HG03039 (cell line): ENCODE measurements around the gene MAP2.

Experiments used
- ATAC-seq: cut with Tn5 transposase; IDR thresholded peaks from one replicate; pipeline ENCODE4 v1.9.1; 2021; ENCODE audit warnings: mild to moderate bottlenecking, moderate library complexity; ENCODE audit not compliant: unreplicated experiment

Gene MAP2

GRCh38 chr2:209773377-209773776 lies 349.5 kb downstream of the MAP2 start:
- no peak for ATAC-seq
